Measurements from ENCODE around the gene HOXB3.

HOXB3 gene

DNA sequence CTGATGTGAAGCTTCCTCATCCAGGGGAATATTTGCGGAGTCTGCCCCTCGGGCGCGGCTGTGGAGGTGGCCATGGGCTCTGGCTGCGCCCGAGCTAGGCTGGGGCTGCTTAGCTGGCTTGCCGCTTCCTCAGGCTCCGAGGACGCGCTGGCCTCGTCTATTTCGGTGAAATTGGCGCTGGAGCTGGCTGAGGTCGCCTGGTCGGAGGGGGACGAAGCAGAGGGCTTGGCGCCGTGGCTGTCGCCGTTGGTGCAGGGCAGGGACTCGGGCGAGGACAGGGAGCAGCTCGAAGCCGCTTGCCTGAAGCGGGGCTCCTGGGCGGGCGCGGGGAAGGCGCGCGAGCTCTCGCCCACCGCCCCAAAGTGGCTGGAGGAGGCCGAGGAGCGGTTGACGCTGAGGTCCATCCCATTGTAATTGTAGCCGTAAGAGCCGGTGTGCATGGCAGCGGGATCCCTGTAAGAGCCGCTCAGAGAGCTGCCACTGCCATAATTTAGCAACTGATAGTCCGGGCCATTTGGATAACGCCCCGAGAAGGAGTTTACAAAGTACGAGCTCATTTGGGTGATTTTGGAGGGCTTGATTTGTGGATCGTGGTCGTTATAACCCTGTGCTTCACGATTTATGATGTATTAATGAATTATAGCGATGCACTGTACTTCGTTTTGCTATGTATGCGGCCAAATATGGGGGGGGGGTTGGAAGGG, 3.2 kb upstream of the HOXB3 start, which contains the start of gene HOXB5:
Gene HOXB5, minus strand, starts transcription at position 654 of the 704 bp plus-strand sequence. Its CDS starts 97 bp downstream, at position 557.
- Histone ChIP-seq H3K27me3 (ENCODE audit: insufficient read depth, low read length, poor library complexity) (peaks cover 89% of the 10 kb centered on the region), H3K27ac (ENCODE audit: low read depth, low read length) (no peak within 1 kb of the TSS)

DNA sequence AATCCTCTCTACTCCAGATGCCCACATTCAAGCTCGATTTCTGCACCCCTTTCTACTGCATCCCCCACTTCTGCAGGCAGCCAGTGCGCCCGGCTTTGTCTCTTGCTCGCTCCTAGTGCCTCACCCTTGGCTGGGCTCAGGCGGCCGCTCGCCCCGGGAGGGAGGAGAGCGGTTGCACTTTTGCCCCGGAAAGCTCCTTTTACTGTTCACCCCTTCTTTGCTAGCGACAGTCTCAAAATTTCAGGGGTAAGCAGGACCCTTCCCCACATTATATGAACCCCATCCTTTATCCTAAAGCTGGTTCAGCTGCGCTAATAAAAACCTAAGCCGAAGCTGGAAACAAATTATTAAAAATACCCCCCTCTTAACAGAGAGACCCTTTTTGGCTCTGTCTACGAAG, 2.5 kb upstream of the HOXB3 start:
- H3K79me2 ChIP-seq (ENCODE audit: control insufficient read depth, insufficient read depth, low read length): no peaks in the 10 kb centered on the region
- no CpG with 5 or more reads among the region's 14 CpGs for WGBS (ENCODE audit: extremely low coverage, insufficient coverage, low lambda C conversion rate)
- no peak overlapping the region for H3K9ac ChIP-seq (ENCODE audit: low read length)
- no peaks in the 10 kb centered on the region for H3K79me1 ChIP-seq (ENCODE audit: low read length)
- no peak overlapping the region for H3K4me2 ChIP-seq (ENCODE audit: low read length)
- H2BK120ac ChIP-seq (ENCODE audit: low read depth, low read length): no peak overlapping the region
- peaks cover 90% of the 10 kb centered on the region for H3K27me3 ChIP-seq (ENCODE audit: insufficient read depth, low read length, poor library complexity)
- H3K23ac ChIP-seq (ENCODE audit: low read length): peak overlapping the region; percentile 66
- H3K4ac ChIP-seq (ENCODE audit: low read depth, low read length): no peak overlapping the region
- no peak overlapping the region for H2AK5ac ChIP-seq (ENCODE audit: low read length)
- no peak overlapping the region for H3K56ac ChIP-seq (ENCODE audit: low read length)
- no peak overlapping the region for H4K5ac ChIP-seq (ENCODE audit: low read length)
- H3K4me1 ChIP-seq (ENCODE audit: control insufficient read depth, low read depth, low read length): peaks cover 2% of the 10 kb centered on the region
- no peak overlapping the region for H3K4me3 ChIP-seq (ENCODE audit: low read length)
- H4K8ac ChIP-seq (ENCODE audit: low read depth, low read length): no peak overlapping the region
- no peak overlapping the region for H2BK15ac ChIP-seq (replicated peaks; ENCODE audit: low read depth)
- no peaks in the 10 kb centered on the region for H3K36me3 ChIP-seq (ENCODE audit: control insufficient read depth, insufficient read depth, low read length)
- H3K27ac ChIP-seq (ENCODE audit: low read depth, low read length): no peak overlapping the region
- H3K18ac ChIP-seq (ENCODE audit: low read length): no peak overlapping the region
- no peak for DNase-seq
- H2BK5ac ChIP-seq (ENCODE audit: low read length): no peak overlapping the region

More for the DNA sequence above, 3.2 kb upstream of the HOXB3 start, which contains the start of gene HOXB5:
- Histone ChIP-seq H2BK15ac (replicated peaks; ENCODE audit: low read depth) (no peak within 1 kb of the TSS), H3K18ac (ENCODE audit: low read length) (no peak within 1 kb of the TSS), H3K4ac (ENCODE audit: low read depth, low read length) (no peak within 1 kb of the TSS), H2BK120ac (ENCODE audit: low read depth, low read length) (no peak within 1 kb of the TSS), H3K79me1 (ENCODE audit: low read length) (no peaks in the 10 kb centered on the region), H3K9ac (ENCODE audit: low read length) (peak within 1 kb of the TSS; percentile 44), H3K4me1 (ENCODE audit: control insufficient read depth, low read depth, low read length) (peaks cover 2% of the 10 kb centered on the region), H2AK5ac (ENCODE audit: low read length) (no peak within 1 kb of the TSS), H2BK5ac (ENCODE audit: low read length) (no peak within 1 kb of the TSS), H3K4me3 (ENCODE audit: low read length) (no peak within 1 kb of the TSS), H3K23ac (ENCODE audit: low read length) (peak within 1 kb of the TSS; percentile 66), H4K8ac (ENCODE audit: low read depth, low read length) (no peak within 1 kb of the TSS), H3K79me2 (ENCODE audit: control insufficient read depth, insufficient read depth, low read length) (no peaks in the 10 kb centered on the region), H3K56ac (ENCODE audit: low read length) (peak within 1 kb of the TSS; percentile 76), H3K4me2 (ENCODE audit: low read length) (peak within 1 kb of the TSS; percentile 54), H3K36me3 (ENCODE audit: control insufficient read depth, insufficient read depth, low read length) (no peaks in the 10 kb centered on the region), H4K5ac (ENCODE audit: low read length) (no peak within 1 kb of the TSS)
- WGBS (ENCODE audit: extremely low coverage, insufficient coverage, low lambda C conversion rate): no CpG with 5 or more reads among the region's 50 CpGs
- peak; percentile 55 for DNase-seq

DNA sequence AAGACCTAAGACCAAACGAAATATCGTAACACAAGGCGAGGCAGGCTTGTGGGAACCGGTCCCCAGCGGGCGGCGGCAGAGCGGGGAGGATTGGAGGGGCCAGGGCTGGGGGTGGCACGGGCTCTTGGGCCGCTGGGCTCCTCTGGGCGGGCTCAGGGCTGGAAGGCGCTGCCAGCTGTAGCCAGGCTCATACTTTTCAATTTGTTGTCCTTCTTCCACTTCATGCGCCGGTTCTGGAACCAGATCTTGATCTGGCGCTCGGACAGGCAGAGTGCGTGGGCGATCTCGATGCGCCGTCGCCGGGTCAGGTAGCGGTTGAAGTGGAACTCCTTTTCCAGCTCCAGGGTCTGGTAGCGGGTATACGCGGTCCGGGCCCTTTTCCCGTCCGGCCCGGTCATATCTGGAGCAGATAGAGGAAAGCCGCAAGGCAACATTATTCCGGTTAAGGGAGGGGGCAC, 2.0 kb upstream of the HOXB3 start:
- Histone ChIP-seq H3K9ac (ENCODE audit: low read length) (no peak overlapping the region), H3K4me2 (ENCODE audit: low read length) (no peak overlapping the region), H3K79me1 (ENCODE audit: low read length) (no peaks in the 10 kb centered on the region), H2AK5ac (ENCODE audit: low read length) (no peak overlapping the region), H2BK120ac (ENCODE audit: low read depth, low read length) (no peak overlapping the region), H3K4me3 (ENCODE audit: low read length) (no peak overlapping the region), H3K56ac (ENCODE audit: low read length) (no peak overlapping the region), H3K18ac (ENCODE audit: low read length) (no peak overlapping the region), H2BK5ac (ENCODE audit: low read length) (no peak overlapping the region), H4K8ac (ENCODE audit: low read depth, low read length) (no peak overlapping the region), H3K79me2 (ENCODE audit: control insufficient read depth, insufficient read depth, low read length) (no peaks in the 10 kb centered on the region), H3K27me3 (ENCODE audit: insufficient read depth, low read length, poor library complexity) (peaks cover 90% of the 10 kb centered on the region), H3K4me1 (ENCODE audit: control insufficient read depth, low read depth, low read length) (peaks cover 2% of the 10 kb centered on the region), H3K36me3 (ENCODE audit: control insufficient read depth, insufficient read depth, low read length) (no peaks in the 10 kb centered on the region), H3K27ac (ENCODE audit: low read depth, low read length) (no peak overlapping the region), H3K23ac (ENCODE audit: low read length) (no peak overlapping the region), H2BK15ac (replicated peaks; ENCODE audit: low read depth) (no peak overlapping the region), H4K5ac (ENCODE audit: low read length) (no peak overlapping the region), H3K4ac (ENCODE audit: low read depth, low read length) (no peak overlapping the region)
- no CpG with 5 or more reads among the region's 33 CpGs for WGBS (ENCODE audit: extremely low coverage, insufficient coverage, low lambda C conversion rate)
- DNase-seq: no peak

DNA sequence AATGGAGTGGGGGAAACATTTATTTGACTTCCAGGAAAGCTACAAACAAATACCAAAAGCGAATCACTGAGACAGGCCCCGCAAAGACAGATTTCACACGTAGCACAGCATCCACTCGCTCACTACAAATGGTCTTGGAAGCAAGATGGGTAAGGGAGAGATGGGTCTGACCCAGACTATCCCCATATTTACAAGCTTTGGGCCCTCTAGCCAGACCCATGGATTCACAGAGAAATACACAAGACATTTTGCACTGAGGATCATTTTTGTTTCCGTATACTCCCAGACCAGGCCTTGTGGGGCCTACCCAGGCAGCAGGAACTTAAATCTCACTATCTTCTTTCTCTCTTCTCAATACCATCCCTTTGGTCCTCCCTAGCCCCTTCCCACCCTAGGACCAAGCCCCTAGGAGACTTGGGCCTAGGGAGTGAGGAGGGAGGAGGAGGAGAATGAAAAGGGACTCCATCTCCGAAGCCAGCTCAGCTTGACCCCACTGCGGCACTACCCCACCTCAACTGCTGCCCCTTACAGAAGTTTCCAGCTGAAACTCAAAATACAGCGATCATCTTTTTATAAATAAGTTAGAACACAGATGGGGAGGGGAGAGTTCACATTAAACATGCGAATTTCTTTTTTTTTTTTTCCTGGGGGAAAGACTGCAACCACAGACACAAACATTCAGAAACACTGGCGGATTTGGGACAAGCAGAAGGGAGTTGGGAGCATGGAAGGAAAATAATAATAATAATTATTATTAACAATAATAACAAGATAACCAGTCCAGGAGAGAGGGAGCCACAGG, 1.4 kb upstream of the HOXB3 start:
- Histone ChIP-seq H4K5ac (ENCODE audit: low read length) (no peak overlapping the region), H2BK15ac (replicated peaks; ENCODE audit: low read depth) (no peak overlapping the region), H3K56ac (ENCODE audit: low read length) (no peak overlapping the region), H3K27me3 (ENCODE audit: insufficient read depth, low read length, poor library complexity) (peaks cover 91% of the 10 kb centered on the region), H3K4me1 (ENCODE audit: control insufficient read depth, low read depth, low read length) (peaks cover 2% of the 10 kb centered on the region), H3K79me1 (ENCODE audit: low read length) (no peaks in the 10 kb centered on the region), H3K4me2 (ENCODE audit: low read length) (no peak overlapping the region), H3K4ac (ENCODE audit: low read depth, low read length) (no peak overlapping the region), H4K8ac (ENCODE audit: low read depth, low read length) (no peak overlapping the region), H3K36me3 (ENCODE audit: control insufficient read depth, insufficient read depth, low read length) (no peaks in the 10 kb centered on the region), H3K27ac (ENCODE audit: low read depth, low read length) (no peak overlapping the region), H3K23ac (ENCODE audit: low read length) (no peak overlapping the region), H3K4me3 (ENCODE audit: low read length) (no peak overlapping the region), H3K79me2 (ENCODE audit: control insufficient read depth, insufficient read depth, low read length) (no peaks in the 10 kb centered on the region), H2BK120ac (ENCODE audit: low read depth, low read length) (no peak overlapping the region), H3K18ac (ENCODE audit: low read length) (no peak overlapping the region), H2AK5ac (ENCODE audit: low read length) (no peak overlapping the region), H3K9ac (ENCODE audit: low read length) (no peak overlapping the region), H2BK5ac (ENCODE audit: low read length) (no peak overlapping the region)
- WGBS (ENCODE audit: extremely low coverage, insufficient coverage, low lambda C conversion rate): no CpG with 5 or more reads among the region's 10 CpGs
- no peak for DNase-seq

DNA sequence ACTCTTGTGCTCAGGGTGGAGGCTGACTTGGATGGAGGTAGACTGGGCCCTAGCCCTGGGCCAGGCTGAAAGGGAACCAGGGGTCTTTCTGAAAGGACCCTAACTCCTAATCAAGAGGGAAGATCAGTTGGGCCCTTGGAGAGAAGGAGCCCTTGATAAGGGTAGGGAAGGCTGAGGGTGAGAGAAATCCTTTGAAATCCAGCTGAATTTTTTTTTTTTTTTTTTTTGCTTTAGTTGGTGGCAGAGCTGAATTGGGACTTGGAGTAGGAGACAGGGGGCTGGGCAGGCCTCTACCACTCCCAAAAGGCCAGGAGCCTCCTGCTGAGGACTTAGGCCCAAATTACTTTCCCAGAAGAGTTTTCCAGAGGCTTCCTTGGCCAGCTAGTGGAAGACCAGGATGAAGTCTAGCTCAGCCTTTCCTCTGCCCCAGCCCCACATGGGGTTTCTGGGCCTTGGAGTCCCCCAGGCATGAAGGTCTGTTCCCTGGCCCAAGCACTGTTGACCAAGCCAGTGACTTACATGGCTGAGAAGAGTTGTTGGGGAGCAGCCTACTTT, 643 bp upstream of the HOXB3 start:
- no peak for DNase-seq
- Histone ChIP-seq H3K79me1 (ENCODE audit: low read length) (no peaks in the 10 kb centered on the region), H2BK5ac (ENCODE audit: low read length) (no peak overlapping the region), H4K8ac (ENCODE audit: low read depth, low read length) (no peak overlapping the region), H2BK15ac (replicated peaks; ENCODE audit: low read depth) (no peak overlapping the region), H3K4me3 (ENCODE audit: low read length) (no peak overlapping the region), H3K18ac (ENCODE audit: low read length) (no peak overlapping the region), H3K56ac (ENCODE audit: low read length) (no peak overlapping the region), H3K4me2 (ENCODE audit: low read length) (no peak overlapping the region), H2BK120ac (ENCODE audit: low read depth, low read length) (no peak overlapping the region), H3K27me3 (ENCODE audit: insufficient read depth, low read length, poor library complexity) (peaks cover 91% of the 10 kb centered on the region), H3K36me3 (ENCODE audit: control insufficient read depth, insufficient read depth, low read length) (no peaks in the 10 kb centered on the region), H3K9ac (ENCODE audit: low read length) (no peak overlapping the region), H4K5ac (ENCODE audit: low read length) (no peak overlapping the region), H3K23ac (ENCODE audit: low read length) (no peak overlapping the region), H3K79me2 (ENCODE audit: control insufficient read depth, insufficient read depth, low read length) (no peaks in the 10 kb centered on the region), H3K4ac (ENCODE audit: low read depth, low read length) (no peak overlapping the region), H3K4me1 (ENCODE audit: control insufficient read depth, low read depth, low read length) (peaks cover 2% of the 10 kb centered on the region), H3K27ac (ENCODE audit: low read depth, low read length) (no peak overlapping the region), H2AK5ac (ENCODE audit: low read length) (no peak overlapping the region)
